IMR-90 (cell line): Measurements from ENCODE around the gene CFAP251. TPM values are rescaled to one million over a fixed set of nuclear protein-coding genes. Genes with fewer than 3 reads are reported as not detected.

Source experiments
- ATAC-seq: fragments of 200-7000 bp; cut with Tn5 transposase; 2 replicates; pipeline ENCODE4 v1.9.1; 2020; ENCODE audit warnings: low read depth, mild to moderate bottlenecking, moderate library complexity
- BruUV-seq: library from RNA; stranded (reverse); fragments of 400-500 nt; replicated peaks from 2 replicates; lab custom pipeline; 2021; lab: Mats Ljungman, UMichigan
- CTCF ChIA-PET: fragments of 300-600 bp; formaldehyde crosslinking; extraction: SDS; loops from one replicate; lab custom pipeline; 2021; ENCODE audit warnings: antibody characterized with exemption; lab: Yijun Ruan, JAX
- POLR2A ChIA-PET: fragments of 300-600 bp; sonication (Branson Sonifier 250); formaldehyde crosslinking; loops from one replicate; lab custom pipeline; 2022; ENCODE audit warnings: antibody characterized with exemption; ENCODE audit not compliant: unreplicated experiment; lab: Charles Lee
- DNase-seq: peaks from one replicate; pipeline ENCODE4 v3.0.0; 2013
- H2AFZ ChIP-seq: replicated peaks from 2 replicates; pipeline ENCODE3; 2013; ENCODE audit warnings: low read length, mild to moderate bottlenecking; ENCODE audit not compliant: poor library complexity
- H2AK5ac ChIP-seq: 2 replicates; pipeline ENCODE4 v1.6.1; 2013; ENCODE audit warnings: low read depth, low read length, inconsistent platforms
- H2AK9ac ChIP-seq: replicated peaks from 2 replicates; pipeline ENCODE3; 2013; ENCODE audit warnings: mild to moderate bottlenecking, low read depth, low read length, moderate library complexity; ENCODE audit not compliant: poor library complexity
- H2BK120ac ChIP-seq: 2 replicates; pipeline ENCODE4 v1.6.1; 2013; ENCODE audit warnings: low read depth, low read length, inconsistent platforms
- H2BK15ac ChIP-seq: 3 replicates; pipeline ENCODE4 v1.6.1; 2013; ENCODE audit warnings: low read depth, low read length, inconsistent platforms
- H2BK20ac ChIP-seq: 2 replicates; pipeline ENCODE4 v1.6.1; 2013; ENCODE audit warnings: low read depth, mild to moderate bottlenecking, inconsistent platforms, low read length, moderate library complexity
- H2BK5ac ChIP-seq: 2 replicates; pipeline ENCODE4 v1.6.1; 2013; ENCODE audit warnings: mild to moderate bottlenecking, low read depth, low read length, inconsistent platforms; ENCODE audit not compliant: poor library complexity, severe bottlenecking
- H3K14ac ChIP-seq: replicated peaks from 2 replicates; pipeline ENCODE4 v1.6.1; 2013; ENCODE audit warnings: low read depth, low read length, inconsistent platforms
- H3K18ac ChIP-seq: 2 replicates; pipeline ENCODE4 v1.6.1; 2013; ENCODE audit warnings: low read depth, low read length, control low read depth
- H3K23ac ChIP-seq: 2 replicates; pipeline ENCODE4 v1.6.1; 2013; ENCODE audit warnings: low read depth, low read length, inconsistent platforms
- H3K27ac ChIP-seq: 2 replicates; pipeline ENCODE4 v1.5.1; 2013; ENCODE audit warnings: mild to moderate bottlenecking, control low read depth, low read length; ENCODE audit not compliant: insufficient read depth
- H3K27me3 ChIP-seq: 2 replicates; pipeline ENCODE4 v1.6.1; 2013; ENCODE audit warnings: low read length; ENCODE audit not compliant: control insufficient read depth, insufficient read depth
- H3K36me3 ChIP-seq: 2 replicates; pipeline ENCODE4 v1.6.1; 2013; ENCODE audit warnings: low read length, mixed read lengths; ENCODE audit not compliant: control insufficient read depth, insufficient read depth
- H3K4ac ChIP-seq: 2 replicates; pipeline ENCODE4 v1.6.1; 2013; ENCODE audit warnings: low read depth, low read length, inconsistent platforms
- H3K4me1 ChIP-seq: 2 replicates; pipeline ENCODE4 v1.6.1; 2013; ENCODE audit warnings: low read length, mixed read lengths; ENCODE audit not compliant: control insufficient read depth, insufficient read depth
- H3K4me2 ChIP-seq: 2 replicates; pipeline ENCODE4 v1.6.1; 2013; ENCODE audit warnings: low read depth, mild to moderate bottlenecking, control low read depth, low read length, moderate library complexity
- H3K4me3 ChIP-seq: 2 replicates; pipeline ENCODE4 v1.5.1; 2013; ENCODE audit warnings: low read depth, mild to moderate bottlenecking, control low read depth, low read length, moderate library complexity; ENCODE audit not compliant: insufficient read depth
- H3K56ac ChIP-seq: 2 replicates; pipeline ENCODE4 v1.6.1; 2013; ENCODE audit warnings: low read length, inconsistent platforms; ENCODE audit not compliant: insufficient read depth; ENCODE audit errors: extremely low read depth
- H3K79me1 ChIP-seq, 2 experiments: 2 replicates each; pipeline ENCODE4 v1.6.1; 2013; ENCODE audit warnings: low read length in 2 of 2, inconsistent platforms in 1 of 2, low read depth in 1 of 2
- H3K9ac ChIP-seq: 2 replicates; pipeline ENCODE4 v1.6.1; 2013; ENCODE audit warnings: low read depth, low read length, control low read depth
- H3K9me1 ChIP-seq: 2 replicates; pipeline ENCODE4 v1.6.1; 2013; ENCODE audit warnings: low read length, inconsistent platforms; ENCODE audit not compliant: insufficient read depth
- H3K9me3 ChIP-seq: 2 replicates; pipeline ENCODE4 v1.6.1; 2013; ENCODE audit warnings: low read length; ENCODE audit not compliant: control insufficient read depth, insufficient read depth
- H4K20me1 ChIP-seq: 2 replicates; pipeline ENCODE4 v1.6.1; 2013; ENCODE audit warnings: low read length, inconsistent platforms; ENCODE audit not compliant: insufficient read depth
- H4K5ac ChIP-seq: 2 replicates; pipeline ENCODE4 v1.6.1; 2013; ENCODE audit warnings: mild to moderate bottlenecking, low read depth, low read length, control low read depth
- H4K8ac ChIP-seq, 2 experiments: 2 replicates each; pipeline ENCODE4 v1.6.1; 2013; ENCODE audit warnings: low read depth in 2 of 2, low read length in 2 of 2, control low read depth in 1 of 2, inconsistent platforms in 1 of 2
- H4K91ac ChIP-seq: 2 replicates; pipeline ENCODE4 v1.6.1; 2013; ENCODE audit warnings: low read depth, low read length, inconsistent platforms; ENCODE audit not compliant: insufficient read depth
- BHLHE40 ChIP-seq: fragments of 150-350 bp; IDR thresholded peaks from 2 replicates; pipeline ENCODE4 v1.6.1; 2016; ENCODE audit warnings: mild to moderate bottlenecking, low read depth, low read length
- CEBPB ChIP-seq: IDR thresholded peaks from 2 replicates; pipeline ENCODE4 v1.6.1; 2012; ENCODE audit warnings: low read depth, low read length, improper control_type of control experiment
- CHD1 ChIP-seq: IDR thresholded peaks from 2 replicates; pipeline ENCODE4 v1.6.1; 2012; ENCODE audit warnings: low read depth, low read length, improper control_type of control experiment
- CTCF ChIP-seq: conservative IDR thresholded peaks from 2 replicates; pipeline ENCODE4 v1.5.1; 2012; ENCODE audit warnings: mild to moderate bottlenecking, low read depth, low read length, improper control_type of control experiment
- FOS ChIP-seq: fragments of 150-350 bp; IDR thresholded peaks from 2 replicates; pipeline ENCODE4 v1.6.1; 2016; ENCODE audit warnings: low read depth, low read length
- MAFK ChIP-seq: IDR thresholded peaks from 2 replicates; pipeline ENCODE4 v1.6.1; 2012; ENCODE audit warnings: low read depth, low read length, improper control_type of control experiment
- MAZ ChIP-seq: IDR thresholded peaks from 2 replicates; pipeline ENCODE4 v1.6.1; 2012; ENCODE audit warnings: low read depth, mild to moderate bottlenecking, low read length, improper control_type of control experiment, moderate library complexity, borderline replicate concordance
- MXI1 ChIP-seq: IDR thresholded peaks from 2 replicates; pipeline ENCODE4 v1.6.1; 2012; ENCODE audit warnings: low read depth, mild to moderate bottlenecking, low read length, moderate library complexity, borderline replicate concordance
- NFE2L2 ChIP-seq: fragments of 150-350 bp; IDR thresholded peaks from 2 replicates; pipeline ENCODE4 v1.6.1; 2016; ENCODE audit warnings: low read depth, mild to moderate bottlenecking, low read length
- POLR2A ChIP-seq: IDR thresholded peaks from 2 replicates; pipeline ENCODE4 v1.6.1; 2012; ENCODE audit warnings: mild to moderate bottlenecking, low read depth, low read length
- RAD21 ChIP-seq: IDR thresholded peaks from 2 replicates; pipeline ENCODE4 v1.6.1; 2012; ENCODE audit warnings: low read length, improper control_type of control experiment
- RCOR1 ChIP-seq: IDR thresholded peaks from 2 replicates; pipeline ENCODE4 v1.6.1; 2012; ENCODE audit warnings: mild to moderate bottlenecking, low read length, improper control_type of control experiment; ENCODE audit not compliant: insufficient replicate concordance
- RFX5 ChIP-seq: IDR thresholded peaks from 2 replicates; pipeline ENCODE4 v1.8.0; 2012; ENCODE audit warnings: low read depth, mild to moderate bottlenecking, low read length, moderate library complexity
- SMC3 ChIP-seq: fragments of 150-350 bp; IDR thresholded peaks from 2 replicates; pipeline ENCODE4 v1.6.1; 2016; ENCODE audit warnings: low read depth, mild to moderate bottlenecking, antibody characterized with exemption, low read length, moderate library complexity
- USF2 ChIP-seq: fragments of 150-350 bp; IDR thresholded peaks from 2 replicates; pipeline ENCODE4 v1.6.1; 2017; ENCODE audit warnings: mild to moderate bottlenecking, antibody characterized with exemption, low read length, low read depth
- WGBS, 2 experiments: methylation state at CpG; one replicate each; pipeline versions ENCODE4 v1.1.5 to v1.1.7; 2013; ENCODE audit warnings: missing lambda C conversion rate in 2 of 2; ENCODE audit not compliant: insufficient read length in 1 of 2; ENCODE audit errors: extremely low coverage in 2 of 2; 5-methylcytosine and 5-hydroxymethylcytosine counted together
- dilution Hi-C: fragments of 300-500 bp; cut with HindIII; formaldehyde crosslinking; loops from one replicate; pipeline ENCODE4 v1.14.3; 2018; ENCODE audit warnings: low sequenced_read_pairs; ENCODE audit not compliant: unreplicated experiment
- in situ Hi-C: fragments of 300-500 bp; cut with MboI; formaldehyde crosslinking; loops from 3 replicates; pipeline ENCODE4 v1.14.3; 2019; ENCODE audit warnings: low sequenced_read_pairs, inconsistent platforms, mixed read lengths
- intact Hi-C: fragments of 100-400 bp; cut with micrococcal nuclease; formaldehyde crosslinking; loops from 2 replicates; pipeline ENCODE4 v1.10.0; 2022
- polyA plus RNA-seq, 3 experiments: library from polyadenylated mRNA; depleted of rRNA; stranded (reverse); fragments of >200 nt; gene quantifications; 2 replicates each; pipeline ENCODE4 v1.2.3, GENCODE V29; 2012; ENCODE audit warnings: low replicate concordance in 1 of 3
- total RNA-seq: library from RNA; depleted of rRNA; stranded (reverse); fragments of >200 nt; gene quantifications from 2 replicates; pipeline ENCODE4 v1.2.3, GENCODE V29; 2012
- TF ChIP-seq, protein P1 (sequence below): fragments of 150-350 bp; IDR thresholded peaks from 2 replicates; pipeline ENCODE4 v1.6.1; 2016; ENCODE audit warnings: low read depth, mild to moderate bottlenecking, low read length, moderate library complexity, borderline replicate concordance

Gene CFAP251
- total and polyA plus RNA-seq, 2 of the 4 experiments (the other 2 are of a cell fraction): 7.8 to 9.1 TPM

DNA sequence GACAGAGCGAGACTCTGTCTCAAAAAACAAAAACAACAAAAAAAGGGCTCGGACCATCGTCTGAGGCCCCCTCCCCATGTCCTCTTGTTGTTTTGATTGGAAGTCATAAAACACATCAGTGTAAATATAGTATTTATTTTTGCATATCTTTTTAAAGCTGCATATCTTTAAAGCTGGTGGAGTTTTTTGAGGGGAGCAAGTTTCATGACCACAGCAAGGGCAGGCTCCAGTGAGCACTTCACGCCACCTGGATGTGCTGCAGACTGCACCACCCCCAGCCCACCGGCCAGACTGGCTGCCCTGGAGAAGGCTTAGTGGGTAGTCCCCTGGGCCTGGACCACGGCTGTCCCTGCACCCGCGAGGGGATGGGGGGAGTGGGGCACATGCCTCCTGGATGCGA lies 91.3 kb downstream of the CFAP251 start:
- ChIA-PET CTCF (no interaction called here), POLR2A (no interaction called here)
- WGBS, 2 experiments: no CpG with 5 or more reads among the region's 9 CpGs

More for the DNA sequence above, 91.3 kb downstream of the CFAP251 start:
- no peak overlapping the region for H3K4me2 ChIP-seq
- H3K4me3 ChIP-seq: no peak overlapping the region
- no peaks in the 10 kb centered on the region for H3K79me1 ChIP-seq
- no peak overlapping the region for H3K4ac ChIP-seq
- no peak overlapping the region for H4K5ac ChIP-seq
- intact Hi-C loops (no loop called here), dilution Hi-C loops (no loop called here), in situ Hi-C loops (no loop called here)
- no peaks in the 10 kb centered on the region for H3K36me3 ChIP-seq
- peaks cover 1% of the 10 kb centered on the region for H3K4me1 ChIP-seq
- no peak overlapping the region for H2BK20ac ChIP-seq
- no peak overlapping the region for H3K23ac ChIP-seq
- H3K9ac ChIP-seq: no peak overlapping the region
- TF ChIP-seq POLR2A: no peak
- TF ChIP-seq MAZ: no peak
- TF ChIP-seq RFX5: no peak
- no peak for TF ChIP-seq CEBPB
- TF ChIP-seq USF2: no peak
- TF ChIP-seq, protein P1, sequence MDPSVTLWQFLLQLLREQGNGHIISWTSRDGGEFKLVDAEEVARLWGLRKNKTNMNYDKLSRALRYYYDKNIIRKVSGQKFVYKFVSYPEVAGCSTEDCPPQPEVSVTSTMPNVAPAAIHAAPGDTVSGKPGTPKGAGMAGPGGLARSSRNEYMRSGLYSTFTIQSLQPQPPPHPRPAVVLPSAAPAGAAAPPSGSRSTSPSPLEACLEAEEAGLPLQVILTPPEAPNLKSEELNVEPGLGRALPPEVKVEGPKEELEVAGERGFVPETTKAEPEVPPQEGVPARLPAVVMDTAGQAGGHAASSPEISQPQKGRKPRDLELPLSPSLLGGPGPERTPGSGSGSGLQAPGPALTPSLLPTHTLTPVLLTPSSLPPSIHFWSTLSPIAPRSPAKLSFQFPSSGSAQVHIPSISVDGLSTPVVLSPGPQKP: no peak
- TF ChIP-seq FOS: no peak
- TF ChIP-seq CHD1: no peak
- no peak for TF ChIP-seq BHLHE40
- no peak for TF ChIP-seq CTCF
- no peak for TF ChIP-seq NFE2L2
- TF ChIP-seq SMC3: no peak
- no peak for TF ChIP-seq RAD21
- no peak for TF ChIP-seq MAFK
- TF ChIP-seq MXI1: no peak
- TF ChIP-seq RCOR1: no peak
- ATAC-seq (no peak), DNase-seq (no peak)
- no peak overlapping the region for H3K56ac ChIP-seq
- no TSS peak for BruUV-seq
- no peaks in the 10 kb centered on the region for H3K9me1 ChIP-seq
- H3K14ac ChIP-seq: no peak overlapping the region
- no peak overlapping the region for H2BK15ac ChIP-seq
- no peak overlapping the region for H2BK120ac ChIP-seq
- no peaks in the 10 kb centered on the region for H3K9me3 ChIP-seq
- H4K8ac ChIP-seq: no peak overlapping the region
- H4K91ac ChIP-seq: no peak overlapping the region
- H3K27me3 ChIP-seq: no peaks in the 10 kb centered on the region
- H2BK5ac ChIP-seq: no peak overlapping the region
- H4K20me1 ChIP-seq: no peaks in the 10 kb centered on the region
- no peak overlapping the region for H2AK9ac ChIP-seq
- no peak overlapping the region for H3K27ac ChIP-seq
- H3K18ac ChIP-seq: no peak overlapping the region
- H2AK5ac ChIP-seq: no peak overlapping the region
- no peak overlapping the region for H2AFZ ChIP-seq
